Loucy (cell line): ENCODE data around the gene SLC35F3.

ENCODE experiments used
- H2AFZ ChIP-seq: fragments of 200-600 bp; sonication (generic); 2 replicates; pipeline ENCODE4 v1.6.0; 2016; ENCODE audit warnings: antibody characterized with exemption, mild to moderate bottlenecking, low read length, moderate library complexity
- H3F3A ChIP-seq: fragments of 200-600 bp; 2 replicates; pipeline ENCODE4 v1.6.0; 2016; ENCODE audit warnings: antibody characterized with exemption, low read depth, mild to moderate bottlenecking
- H3K27me3 ChIP-seq: fragments of 200-600 bp; sonication (generic); 2 replicates; pipeline ENCODE4 v1.6.1; 2014; ENCODE audit warnings: low read length, mild to moderate bottlenecking; ENCODE audit not compliant: insufficient read depth, poor library complexity, severe bottlenecking
- H3K36me3 ChIP-seq: fragments of 200-600 bp; sonication (generic); 2 replicates; pipeline ENCODE4 v1.6.1; 2016; ENCODE audit warnings: low read length; ENCODE audit not compliant: insufficient read depth
- H3K4me1 ChIP-seq: fragments of 200-600 bp; sonication (generic); 2 replicates; pipeline ENCODE4 v1.5.1; 2014; ENCODE audit warnings: low read length, mild to moderate bottlenecking; ENCODE audit not compliant: insufficient read depth, poor library complexity, severe bottlenecking
- H3K4me2 ChIP-seq: fragments of 200-600 bp; sonication (generic); 2 replicates; pipeline ENCODE4 v1.6.0; 2014; ENCODE audit warnings: antibody characterized with exemption, low read length, low read depth, mild to moderate bottlenecking; ENCODE audit not compliant: poor library complexity, severe bottlenecking
- H3K4me3 ChIP-seq: fragments of 200-600 bp; sonication (generic); 2 replicates; pipeline ENCODE4 v1.5.1; 2014; ENCODE audit warnings: low read length, mild to moderate bottlenecking, mixed read lengths; ENCODE audit not compliant: poor library complexity, severe bottlenecking
- H3K79me2 ChIP-seq: fragments of 200-600 bp; sonication (generic); 2 replicates; pipeline ENCODE4 v1.6.1; 2014; ENCODE audit warnings: low read length; ENCODE audit not compliant: insufficient read depth
- H3K9ac ChIP-seq: fragments of 200-600 bp; sonication (generic); 2 replicates; pipeline ENCODE4 v1.6.0; 2014; ENCODE audit warnings: mild to moderate bottlenecking, low read depth, low read length, moderate library complexity; ENCODE audit not compliant: poor library complexity, severe bottlenecking
- H3K9me2 ChIP-seq: fragments of 200-600 bp; sonication (generic); replicated peaks from 2 replicates; pipeline ENCODE4 v1.6.1; 2016; ENCODE audit warnings: low read depth, low read length, mixed read lengths
- H3K9me3 ChIP-seq: fragments of 200-600 bp; sonication (generic); 2 replicates; pipeline ENCODE4 v1.6.1; 2014; ENCODE audit warnings: mild to moderate bottlenecking, antibody characterized with exemption, low read length, low read depth; ENCODE audit not compliant: insufficient read depth
- H4K20me1 ChIP-seq: fragments of 200-600 bp; sonication (generic); 2 replicates; pipeline ENCODE4 v1.6.0; 2014; ENCODE audit warnings: antibody characterized with exemption, low read length, mild to moderate bottlenecking; ENCODE audit not compliant: insufficient read depth, poor library complexity, severe bottlenecking
- CTCF ChIP-seq: fragments of 200-600 bp; sonication (generic); conservative IDR thresholded peaks from 2 replicates; pipeline ENCODE4 v1.5.1; 2014; ENCODE audit warnings: mild to moderate bottlenecking, antibody characterized with exemption, low read length
- EZH2phosphoT487 ChIP-seq: fragments of 200-600 bp; IDR thresholded peaks from 2 replicates; pipeline ENCODE4 v1.6.1; 2018; ENCODE audit warnings: antibody characterized with exemption, mild to moderate bottlenecking, moderate library complexity, borderline replicate concordance

SLC35F3 gene

GRCh38 chr1:234286206-234286605 lies 381.7 kb downstream of the SLC35F3 start:
- Histone ChIP-seq H3K79me2 (no peaks in the 10 kb centered on the region), H3F3A (no peaks in the 10 kb centered on the region), H4K20me1 (no peaks in the 10 kb centered on the region), H2AFZ (no peak overlapping the region), H3K4me2 (no peak overlapping the region), H3K9me3 (no peaks in the 10 kb centered on the region; the same call in 1 of the 2 replicates), H3K4me1 (no peaks in the 10 kb centered on the region), H3K9ac (no peak overlapping the region), H3K4me3 (no peak overlapping the region), H3K36me3 (no peaks in the 10 kb centered on the region), H3K27me3 (no peaks in the 10 kb centered on the region), H3K9me2 (no peaks in the 10 kb centered on the region)
- no peak for TF ChIP-seq EZH2phosphoT487

GRCh38 chr1:234288946-234289345 lies 384.5 kb downstream of the SLC35F3 start:
- H3K9me2 ChIP-seq, result no peaks in the 10 kb centered on the region
- TF ChIP-seq EZH2phosphoT487, result no peak
- TF ChIP-seq CTCF, result no peak
- no peaks in the 10 kb centered on the region for H3K27me3 ChIP-seq
- H3K36me3 ChIP-seq, result no peaks in the 10 kb centered on the region
- no peaks in the 10 kb centered on the region for H3K79me2 ChIP-seq
- H4K20me1 ChIP-seq, result no peaks in the 10 kb centered on the region
- H3K9me3 ChIP-seq, result no peaks in the 10 kb centered on the region; the same call in 1 of the 2 replicates
- H3F3A ChIP-seq, result no peaks in the 10 kb centered on the region
- H3K4me2 ChIP-seq, result no peak overlapping the region
- H2AFZ ChIP-seq, result no peak overlapping the region
- H3K4me1 ChIP-seq, result no peaks in the 10 kb centered on the region
- H3K4me3 ChIP-seq, result no peak overlapping the region
- H3K9ac ChIP-seq, result no peak overlapping the region

- H3K4me1 ChIP-seq, result no peaks in the 10 kb centered on the region
- no peak overlapping the region for H3K4me2 ChIP-seq
- no peaks in the 10 kb centered on the region for H4K20me1 ChIP-seq
- H3K9me3 ChIP-seq, result no peaks in the 10 kb centered on the region; the same call in 1 of the 2 replicates
- no peaks in the 10 kb centered on the region for H3K79me2 ChIP-seq
- no peak overlapping the region for H3K9ac ChIP-seq
- H3K36me3 ChIP-seq, result no peaks in the 10 kb centered on the region
- H3K27me3 ChIP-seq, result no peaks in the 10 kb centered on the region
- H3K9me2 ChIP-seq, result no peaks in the 10 kb centered on the region
- no peak overlapping the region for H3K4me3 ChIP-seq
- H3F3A ChIP-seq, result no peaks in the 10 kb centered on the region
- no peak for TF ChIP-seq CTCF
- no peak for TF ChIP-seq EZH2phosphoT487
- H2AFZ ChIP-seq, result no peak overlapping the region
These were observed 385.2 kb downstream of the SLC35F3 start for GRCh38 chr1:234289538-234290305.

GRCh38 chr1:234292011-234292410 lies 387.5 kb downstream of the SLC35F3 start:
- Histone ChIP-seq H3K27me3 (no peaks in the 10 kb centered on the region), H4K20me1 (no peaks in the 10 kb centered on the region)
- TF ChIP-seq EZH2phosphoT487 (no peak), CTCF (no peak)

More at GRCh38 chr1:234292011-234292410, 387.5 kb downstream of the SLC35F3 start:
- Histone ChIP-seq H3K4me3 (no peak overlapping the region), H3K9me2 (no peaks in the 10 kb centered on the region), H2AFZ (no peak overlapping the region), H3K4me2 (no peak overlapping the region), H3K9me3 (no peaks in the 10 kb centered on the region; the same call in 1 of the 2 replicates), H3K4me1 (no peaks in the 10 kb centered on the region), H3K36me3 (no peaks in the 10 kb centered on the region), H3F3A (no peaks in the 10 kb centered on the region), H3K79me2 (no peaks in the 10 kb centered on the region), H3K9ac (no peak overlapping the region)
